Breast epithelium (tissue), 4 donors: ENCODE measurements around the gene CD163. TPM values are rescaled to one million over a fixed set of nuclear protein-coding genes. Genes with fewer than 3 reads are reported as not detected.
A peak's percentile ranks its signal among the peaks of the same experiment; 100 is the strongest.

Experiments used
- DNase-seq, 2 donors: peaks; one replicate each; pipeline ENCODE4 v3.0.0-alpha.2; 2019; ENCODE audit warnings: low spot score in 2 of 2
- H3K27ac ChIP-seq, 2 donors: fragments of 200-600 bp; sonication (generic) in 1 of 2; one replicate each; pipeline ENCODE4 v1.5.1; 2016 to 2019; ENCODE audit warnings: mild to moderate bottlenecking in 1 of 2
- H3K27me3 ChIP-seq, 2 donors: fragments of 200-600 bp; sonication (generic) in 1 of 2; one replicate each; pipeline versions ENCODE4 v1.5.1 to v1.6.0; 2017 to 2019; ENCODE audit warnings: control low read depth in 1 of 2, mild to moderate bottlenecking in 1 of 2
- H3K36me3 ChIP-seq: fragments of 200-600 bp; one replicate; pipeline ENCODE4 v1.5.1; 2019
- H3K4me1 ChIP-seq, 2 donors: fragments of 200-600 bp; sonication (generic); one replicate each; pipeline ENCODE4 v1.5.1; 2016 to 2019; ENCODE audit warnings: control low read depth in 1 of 2
- H3K4me3 ChIP-seq, 3 donors: fragments of 200-600 bp; sonication (generic); 1 replicate in 2 of 3; 2 replicates in 1 of 3; pipeline ENCODE4 v1.5.1; 2016 to 2019; ENCODE audit warnings: mild to moderate bottlenecking in 3 of 3, moderate library complexity in 2 of 3
- H3K9me3 ChIP-seq, 2 donors: fragments of 200-600 bp; sonication (generic) in 1 of 2; one replicate each; pipeline ENCODE4 v1.5.1; 2016 to 2019; ENCODE audit warnings: control low read depth in 1 of 2
- CTCF ChIP-seq, 3 donors: fragments of 450-650 bp; IDR thresholded peaks; one replicate each; pipeline ENCODE4 v1.5.1; 2016 to 2017; ENCODE audit warnings: antibody characterized with exemption in 3 of 3, mild to moderate bottlenecking in 3 of 3, moderate library complexity in 3 of 3
- POLR2A ChIP-seq: fragments of 450-650 bp; IDR thresholded peaks from one replicate; pipeline ENCODE4 v1.6.1; 2016; ENCODE audit warnings: antibody characterized with exemption, mild to moderate bottlenecking, moderate library complexity
- POLR2AphosphoS5 ChIP-seq, 3 donors: sonication (generic); formaldehyde crosslinking; IDR thresholded peaks; one replicate each; pipeline ENCODE4 v1.6.1; 2017; ENCODE audit warnings: antibody characterized with exemption in 3 of 3
- intact Hi-C: fragments of 100-400 bp; cut with DNase I; formaldehyde crosslinking; loops from one replicate; pipeline ENCODE4 v1.15.1; 2023; ENCODE audit warnings: low total_unique reads
- total RNA-seq, 3 donors: library from RNA; depleted of rRNA; stranded (reverse); fragments of >200 nt; gene quantifications; one replicate each; pipeline ENCODE4 v1.1.0, GENCODE V29; 2016

The CD163 gene
- total RNA-seq, 3 donors from 2014 or later: 98.6 to 848 (median 125) TPM

GRCh38 chr12:7479771-7480170 lies 23.8 kb downstream of the CD163 start:
- Histone ChIP-seq H3K36me3 (no peaks in the 10 kb centered on the region), H3K4me3 (no peak overlapping the region), H3K27me3 (no peaks in the 10 kb centered on the region), H3K4me1 (no peaks in the 10 kb centered on the region), H3K27ac (no peak overlapping the region), H3K9me3 (no peaks in the 10 kb centered on the region)
- intact Hi-C loops: no loop called here
- no peak for TF ChIP-seq CTCF (IDR thresholded peaks at IDR 0.05)
- no peak for TF ChIP-seq POLR2AphosphoS5 (IDR thresholded peaks at IDR 0.05)
- TF ChIP-seq POLR2A: no peak
- no peak for DNase-seq

GRCh38 chr12:7472060-7472459 lies 31.5 kb downstream of the CD163 start:
- H3K27ac ChIP-seq: no peak overlapping the region
- H3K4me3 ChIP-seq: no peak overlapping the region
- intact Hi-C loops: no loop called here
- TF ChIP-seq POLR2A (no peak), CTCF (IDR thresholded peaks at IDR 0.05) (no peak), POLR2AphosphoS5 (IDR thresholded peaks at IDR 0.05) (no peak)
- DNase-seq: no peak
- no peaks in the 10 kb centered on the region for H3K4me1 ChIP-seq
- H3K27me3 ChIP-seq: no peaks in the 10 kb centered on the region
- H3K9me3 ChIP-seq: no peaks in the 10 kb centered on the region
- no peaks in the 10 kb centered on the region for H3K36me3 ChIP-seq

GRCh38 chr12:7460375-7461259 lies 43.0 kb downstream of the CD163 start:
- intact Hi-C loops: no loop called here
- Histone ChIP-seq H3K27me3 (no peaks in the 10 kb centered on the region), H3K9me3 (no peaks in the 10 kb centered on the region), H3K4me1 (no peaks in the 10 kb centered on the region), H3K36me3 (no peaks in the 10 kb centered on the region), H3K27ac (no peak overlapping the region), H3K4me3 (no peak overlapping the region)
- TF ChIP-seq POLR2AphosphoS5 (IDR thresholded peaks at IDR 0.05): no peak
- peak; percentile 41 to 59 (median 57) for TF ChIP-seq CTCF (IDR thresholded peaks at IDR 0.05)
- no peak for TF ChIP-seq POLR2A
- DNase-seq: no peak

GRCh38 chr12:7459973-7460372 lies 43.6 kb downstream of the CD163 start:
- H3K4me1 ChIP-seq: no peaks in the 10 kb centered on the region
- H3K36me3 ChIP-seq: no peaks in the 10 kb centered on the region
- H3K27me3 ChIP-seq: no peaks in the 10 kb centered on the region
- H3K9me3 ChIP-seq: no peaks in the 10 kb centered on the region
- no peak overlapping the region for H3K27ac ChIP-seq
- intact Hi-C loops: no loop called here
- no peak overlapping the region for H3K4me3 ChIP-seq
- DNase-seq: no peak
- no peak for TF ChIP-seq CTCF (IDR thresholded peaks at IDR 0.05)
- no peak for TF ChIP-seq POLR2A
- TF ChIP-seq POLR2AphosphoS5 (IDR thresholded peaks at IDR 0.05): no peak

GRCh38 chr12:7451756-7452155 lies 51.8 kb downstream of the CD163 start:
- no peaks in the 10 kb centered on the region for H3K36me3 ChIP-seq
- H3K27me3 ChIP-seq: no peaks in the 10 kb centered on the region
- H3K4me1 ChIP-seq: no peaks in the 10 kb centered on the region
- H3K9me3 ChIP-seq: no peaks in the 10 kb centered on the region
- TF ChIP-seq POLR2AphosphoS5 (IDR thresholded peaks at IDR 0.05) (no peak), CTCF (IDR thresholded peaks at IDR 0.05) (no peak), POLR2A (no peak)
- no peak for DNase-seq
- intact Hi-C loops: no loop called here
- H3K4me3 ChIP-seq: no peak overlapping the region
- H3K27ac ChIP-seq: no peak overlapping the region
